GM23338 (cell line): ENCODE data around the gene SYPL1. TPM values are rescaled to one million over a fixed set of nuclear protein-coding genes. Genes with fewer than 3 reads are reported as not detected.

Source experiments
- ETS1 ChIP-seq: IDR thresholded peaks from 2 replicates; pipeline ENCODE4 v1.6.1; 2016; ENCODE audit warnings: antibody characterized with exemption
- JUNB ChIP-seq: IDR thresholded peaks from one replicate; pipeline ENCODE4 v1.6.1; 2016; ENCODE audit warnings: antibody characterized with exemption; ENCODE audit not compliant: unreplicated experiment
- NANOG ChIP-seq: IDR thresholded peaks from 2 replicates; pipeline ENCODE4 v1.6.1; 2016; ENCODE audit warnings: antibody characterized with exemption, borderline replicate concordance
- ZNF114 ChIP-seq: fragments of 250-450 bp; sonication (Bioruptor Pico); IDR thresholded peaks from 2 replicates; pipeline ENCODE4 v1.5.0; 2020; ENCODE audit warnings: mild to moderate bottlenecking, moderate library complexity
- ZNF331 ChIP-seq: fragments of 250-450 bp; sonication (Bioruptor Pico); IDR thresholded peaks from 2 replicates; pipeline ENCODE4 v1.5.0; 2020; ENCODE audit warnings: low read depth, mild to moderate bottlenecking, moderate library complexity
- ZNF462 ChIP-seq: fragments of 250-450 bp; sonication (Bioruptor Pico); IDR thresholded peaks from 2 replicates; pipeline ENCODE4 v1.5.0; 2020; ENCODE audit warnings: mild to moderate bottlenecking, moderate library complexity
- polyA plus RNA-seq: library from polyadenylated mRNA; unstranded; fragments of >200 nt; fragmentation: Nextera tagmentation; extraction: Ambion mirVana; gene quantifications from 2 replicates; pipeline ENCODE4 v1.2.1, GENCODE V29; 2016
- total RNA-seq: library from RNA; depleted of rRNA; stranded (reverse); fragments of >200 nt; shearing (Covaris generic); gene quantifications from 2 replicates; pipeline ENCODE4 v1.2.3, GENCODE V29; 2014

The SYPL1 gene
- total and polyA plus RNA-seq, 2 experiments from 2014 or later: 39.3 to 52.7 TPM

GRCh38 chr7:106065575-106066500 lies 46.3 kb downstream of the SYPL1 start (continued):
- TF ChIP-seq ZNF462 (CRISPR knock-in tag): no peak
- TF ChIP-seq ZNF114: no peak
- no peak for TF ChIP-seq JUNB
- no peak for TF ChIP-seq ETS1
- TF ChIP-seq ZNF331 (CRISPR knock-in tag): no peak
- no peak for TF ChIP-seq NANOG
